HG03442 (cell line): ENCODE data around the gene HP1BP3.

ENCODE experiments used
- ATAC-seq: cut with Tn5 transposase; IDR thresholded peaks from one replicate; pipeline ENCODE4 v1.9.1; 2021; ENCODE audit warnings: mild to moderate bottlenecking, moderate library complexity; ENCODE audit not compliant: unreplicated experiment

The HP1BP3 gene

GRCh38 chr1:20695515-20695914 is 91.6 kb downstream of the HP1BP3 start:
- no peak for ATAC-seq

GRCh38 chr1:20693623-20694022 is 93.5 kb downstream of the HP1BP3 start:
- ATAC-seq, result no peak
